Osteoblast (primary cell): ENCODE measurements around the gene MRPL14. TPM values are rescaled to one million over a fixed set of nuclear protein-coding genes. Genes with fewer than 3 reads are reported as not detected.

ENCODE experiments used
- DNase-seq: peaks from one replicate; pipeline ENCODE4 v3.0.0; 2011; ENCODE audit warnings: low spot score, mixed read lengths; ENCODE audit not compliant: insufficient read length; ENCODE audit errors: missing footprints
- H2AFZ ChIP-seq: 2 replicates; pipeline ENCODE4 v1.6.0; 2011; ENCODE audit warnings: mild to moderate bottlenecking, low read length
- H3K27ac ChIP-seq: 2 replicates; pipeline ENCODE4 v1.5.1; 2011; ENCODE audit warnings: mild to moderate bottlenecking, low read depth, low read length, moderate library complexity
- H3K27me3 ChIP-seq: 2 replicates; pipeline ENCODE4 v1.6.0; 2012; ENCODE audit warnings: mild to moderate bottlenecking, control low read depth, inconsistent platforms, low read length, moderate library complexity; ENCODE audit not compliant: insufficient read depth
- H3K36me3 ChIP-seq: 2 replicates; pipeline ENCODE4 v1.5.1; 2011; ENCODE audit warnings: mild to moderate bottlenecking, low read length, control low read depth, moderate library complexity; ENCODE audit not compliant: insufficient read depth
- H3K4me1 ChIP-seq: 2 replicates; pipeline ENCODE4 v1.5.1; 2011; ENCODE audit warnings: mild to moderate bottlenecking, low read length, control low read depth, moderate library complexity; ENCODE audit not compliant: insufficient read depth
- H3K4me2 ChIP-seq: 2 replicates; pipeline ENCODE4 v1.6.0; 2011; ENCODE audit warnings: mild to moderate bottlenecking, low read length; ENCODE audit not compliant: insufficient read depth
- H3K4me3 ChIP-seq: fragments of 200-600 bp; sonication (generic); 3 replicates; pipeline ENCODE4 v1.5.1; 2012; ENCODE audit warnings: mild to moderate bottlenecking, low read length, inconsistent platforms; ENCODE audit not compliant: insufficient read depth
- H3K79me2 ChIP-seq: 2 replicates; pipeline ENCODE4 v1.6.0; 2012; ENCODE audit warnings: mild to moderate bottlenecking, low read length, control low read depth, inconsistent platforms; ENCODE audit not compliant: insufficient read depth
- H3K9me3 ChIP-seq: 2 replicates; pipeline ENCODE4 v1.5.1; 2011; ENCODE audit warnings: low read depth, low read length, control low read depth
- H4K20me1 ChIP-seq: 2 replicates; pipeline ENCODE4 v1.6.0; 2012; ENCODE audit warnings: mild to moderate bottlenecking, low read length, control low read depth; ENCODE audit not compliant: insufficient read depth
- total RNA-seq: library from RNA; depleted of rRNA; stranded (reverse); fragments of >200 nt; gene quantifications from 2 replicates; pipeline ENCODE4 v1.2.3, GENCODE V29; 2012
- TF ChIP-seq, protein P1 (sequence below): IDR thresholded peaks from 2 replicates; pipeline ENCODE4 v1.5.1; 2011; ENCODE audit warnings: mild to moderate bottlenecking, low read depth, low read length, moderate library complexity; ENCODE audit errors: extremely low read depth

MRPL14 gene
- total RNA-seq, 1 donor = 49.9 TPM

DNA sequence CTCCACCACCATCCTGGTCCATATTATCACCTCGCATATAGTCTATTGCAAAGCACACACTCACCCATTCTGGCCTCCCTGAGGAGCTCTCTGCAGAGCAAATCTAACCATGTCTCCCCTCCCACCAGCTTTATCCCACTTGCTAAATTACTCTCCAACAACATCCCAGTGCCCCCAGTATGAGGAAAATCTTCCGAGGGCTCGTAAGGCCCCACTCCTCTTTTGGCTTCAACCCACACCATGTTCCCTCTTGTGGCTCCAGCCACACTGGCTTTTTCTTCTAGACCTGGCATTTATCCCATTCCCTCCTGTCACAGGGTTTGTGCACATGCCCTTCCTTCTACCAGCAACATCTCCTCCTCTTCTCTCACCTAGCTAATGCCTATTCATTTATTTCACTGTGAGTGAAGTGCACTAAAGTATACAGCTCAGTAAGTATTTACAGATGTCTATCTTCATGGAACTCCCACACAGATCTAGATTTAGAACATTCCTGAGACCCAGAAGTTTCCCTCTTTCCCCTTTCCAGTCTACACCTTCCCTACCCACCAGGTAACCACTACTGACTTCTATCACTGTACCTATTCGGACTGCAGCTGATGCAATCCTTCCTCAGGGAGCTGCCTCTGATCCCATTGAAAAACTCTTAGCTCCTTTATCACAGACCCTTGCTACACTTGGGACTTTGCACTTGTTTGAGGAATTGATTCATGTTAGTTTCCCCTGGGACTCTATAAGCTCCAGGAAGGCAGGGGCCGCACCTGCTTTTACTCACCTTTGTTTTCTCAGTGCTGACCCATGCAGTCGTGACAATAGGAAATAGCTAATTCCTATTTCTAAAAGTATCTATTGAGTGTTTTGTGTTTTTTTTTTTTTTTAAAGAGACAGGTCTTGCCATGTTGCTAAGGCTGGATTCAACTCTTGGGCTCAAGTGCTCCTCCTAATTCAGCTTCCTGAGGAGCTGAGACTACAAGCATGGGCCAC, 15.5 kb downstream of the MRPL14 start:
- peaks cover 79% of the 10 kb centered on the region for H3K79me2 ChIP-seq
- H3K4me1 ChIP-seq = peaks cover 14% of the 10 kb centered on the region
- H4K20me1 ChIP-seq = peaks cover 4% of the 10 kb centered on the region
- TF ChIP-seq, protein P1, sequence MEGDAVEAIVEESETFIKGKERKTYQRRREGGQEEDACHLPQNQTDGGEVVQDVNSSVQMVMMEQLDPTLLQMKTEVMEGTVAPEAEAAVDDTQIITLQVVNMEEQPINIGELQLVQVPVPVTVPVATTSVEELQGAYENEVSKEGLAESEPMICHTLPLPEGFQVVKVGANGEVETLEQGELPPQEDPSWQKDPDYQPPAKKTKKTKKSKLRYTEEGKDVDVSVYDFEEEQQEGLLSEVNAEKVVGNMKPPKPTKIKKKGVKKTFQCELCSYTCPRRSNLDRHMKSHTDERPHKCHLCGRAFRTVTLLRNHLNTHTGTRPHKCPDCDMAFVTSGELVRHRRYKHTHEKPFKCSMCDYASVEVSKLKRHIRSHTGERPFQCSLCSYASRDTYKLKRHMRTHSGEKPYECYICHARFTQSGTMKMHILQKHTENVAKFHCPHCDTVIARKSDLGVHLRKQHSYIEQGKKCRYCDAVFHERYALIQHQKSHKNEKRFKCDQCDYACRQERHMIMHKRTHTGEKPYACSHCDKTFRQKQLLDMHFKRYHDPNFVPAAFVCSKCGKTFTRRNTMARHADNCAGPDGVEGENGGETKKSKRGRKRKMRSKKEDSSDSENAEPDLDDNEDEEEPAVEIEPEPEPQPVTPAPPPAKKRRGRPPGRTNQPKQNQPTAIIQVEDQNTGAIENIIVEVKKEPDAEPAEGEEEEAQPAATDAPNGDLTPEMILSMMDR = no peak
- H3K4me3 ChIP-seq = no peak overlapping the region
- H3K4me2 ChIP-seq = no peak overlapping the region
- no peaks in the 10 kb centered on the region for H3K27me3 ChIP-seq
- H3K27ac ChIP-seq = no peak overlapping the region
- H2AFZ ChIP-seq = no peak overlapping the region
- no peak for DNase-seq
- no peaks in the 10 kb centered on the region for H3K9me3 ChIP-seq
- peaks cover 55% of the 10 kb centered on the region for H3K36me3 ChIP-seq

DNA sequence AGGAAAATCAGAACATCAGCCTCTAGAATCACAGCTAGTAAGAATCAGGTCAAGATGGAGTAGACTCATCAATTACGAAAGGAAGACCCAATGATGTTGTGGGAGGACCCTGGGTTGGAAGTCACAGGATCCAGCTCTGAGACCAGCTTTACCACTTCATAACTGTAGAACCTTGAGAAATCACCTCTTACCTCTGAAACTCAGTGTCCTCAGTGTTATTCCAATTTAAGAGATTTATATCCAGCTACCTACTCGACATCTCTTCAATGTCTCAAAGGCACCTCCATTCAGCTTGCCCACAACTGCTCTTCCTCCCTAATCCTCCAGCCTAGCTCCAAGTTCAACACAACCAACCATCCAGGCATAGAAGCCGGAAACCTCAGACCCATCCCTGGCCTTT, 16.3 kb downstream of the MRPL14 start:
- peaks cover 55% of the 10 kb centered on the region for H3K36me3 ChIP-seq
- H3K4me3 ChIP-seq = no peak overlapping the region
- no peak for DNase-seq
- H3K27ac ChIP-seq = no peak overlapping the region
- no peak overlapping the region for H2AFZ ChIP-seq
- peaks cover 79% of the 10 kb centered on the region for H3K79me2 ChIP-seq
- peaks cover 10% of the 10 kb centered on the region for H4K20me1 ChIP-seq
- H3K4me2 ChIP-seq = no peak overlapping the region
- TF ChIP-seq, protein P1 = no peak
- no peaks in the 10 kb centered on the region for H3K9me3 ChIP-seq
- H3K27me3 ChIP-seq = no peaks in the 10 kb centered on the region
- H3K4me1 ChIP-seq = peaks cover 12% of the 10 kb centered on the region

DNA sequence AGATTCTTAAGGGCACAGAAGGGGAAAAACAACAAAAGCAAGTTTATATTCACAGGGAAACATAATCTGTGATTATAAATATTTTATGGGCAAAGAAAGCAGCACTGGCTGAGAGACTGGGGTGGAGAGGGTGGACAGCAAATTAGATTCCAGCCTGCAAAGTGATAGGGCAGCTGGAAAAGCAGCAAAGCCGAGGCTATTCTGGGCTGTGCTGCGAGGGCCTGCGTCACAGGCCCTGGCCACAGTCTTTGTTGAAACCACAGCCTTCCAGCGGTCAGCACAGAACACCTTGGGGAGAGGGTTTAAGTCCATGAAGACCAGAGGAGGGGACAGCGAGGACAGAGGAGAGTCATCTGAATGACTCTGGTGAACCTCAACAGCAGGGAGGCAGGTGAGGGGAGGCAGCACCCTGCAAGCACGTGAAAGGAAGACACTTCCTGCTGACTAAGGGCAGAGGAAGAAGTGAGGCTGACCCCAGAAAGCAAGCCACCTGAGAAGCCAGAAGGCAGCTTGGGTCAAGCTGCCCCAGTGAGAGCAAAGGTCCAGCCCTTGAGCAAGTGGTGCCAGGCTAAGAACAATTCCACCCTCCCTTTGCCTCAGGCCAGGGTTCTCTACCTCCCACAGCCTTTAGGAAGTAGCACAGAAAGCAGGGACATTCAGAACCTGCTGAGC, 17.1 kb downstream of the MRPL14 start:
- peak overlapping the region; percentile 19 for H3K27ac ChIP-seq
- peaks cover 8% of the 10 kb centered on the region for H3K4me1 ChIP-seq
- peaks cover 13% of the 10 kb centered on the region for H4K20me1 ChIP-seq
- no peaks in the 10 kb centered on the region for H3K27me3 ChIP-seq
- no peak overlapping the region for H3K4me3 ChIP-seq
- no peak overlapping the region for H3K4me2 ChIP-seq
- TF ChIP-seq, protein P1 = no peak
- peaks cover 76% of the 10 kb centered on the region for H3K79me2 ChIP-seq
- DNase-seq = no peak
- H2AFZ ChIP-seq = no peak overlapping the region
- peaks cover 55% of the 10 kb centered on the region for H3K36me3 ChIP-seq
- no peaks in the 10 kb centered on the region for H3K9me3 ChIP-seq

DNA sequence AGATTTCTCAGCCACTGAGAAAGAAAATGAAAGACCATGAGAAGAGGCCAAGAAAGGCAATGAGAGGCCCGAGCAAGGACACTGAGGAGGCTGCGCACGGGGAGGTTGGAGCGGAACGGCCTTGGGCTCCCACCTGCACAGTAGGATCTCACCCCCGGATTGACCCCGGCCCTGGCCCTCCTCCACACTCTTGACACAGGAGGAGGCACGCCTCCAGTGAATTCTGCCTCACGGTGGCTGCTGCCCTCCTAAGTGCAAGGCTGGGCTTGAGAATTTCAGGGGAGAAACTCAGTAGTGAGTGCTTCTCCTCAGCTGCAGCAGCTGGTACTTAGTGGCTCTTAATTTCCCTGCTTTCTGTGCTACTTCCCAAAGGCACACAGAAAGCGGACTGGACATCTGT, 18.0 kb downstream of the MRPL14 start:
- Histone ChIP-seq H3K27ac (no peak overlapping the region), H3K9me3 (no peaks in the 10 kb centered on the region), H3K27me3 (no peaks in the 10 kb centered on the region), H4K20me1 (peaks cover 19% of the 10 kb centered on the region), H3K36me3 (peaks cover 63% of the 10 kb centered on the region), H2AFZ (no peak overlapping the region), H3K4me1 (peaks cover 11% of the 10 kb centered on the region), H3K4me2 (no peak overlapping the region), H3K4me3 (no peak overlapping the region), H3K79me2 (peaks cover 76% of the 10 kb centered on the region)
- TF ChIP-seq, protein P1 = no peak
- DNase-seq = no peak
